ENCODE measurements around the gene ZC3H14. TPM values are rescaled to one million over a fixed set of nuclear protein-coding genes. Genes with fewer than 3 reads are reported as not detected.

ZC3H14 gene
- total and polyA plus RNA-seq, 12 donors = 24.5 to 49.4 (median 38.0) TPM

GRCh38 chr14:88553886-88554456, 8.9 kb upstream of the ZC3H14 start:
- Histone ChIP-seq H3K27ac (peak overlapping the region; percentile 86 to 95 (median 92)), H3K9me3 (no peaks in the 10 kb centered on the region), H3K4me3 (peak overlapping the region; percentile 56 to 90 (median 78)), H3K4me1 (peaks cover 3 to 61% (median 45%) of the 10 kb centered on the region in 9 donors), H3K36me3 (peaks cover 0 to 16% (median 0%) of the 10 kb centered on the region in 9 donors), H3K27me3 (peaks cover 0 to 62% (median 0%) of the 10 kb centered on the region in 7 donors)
- DNase-seq (no peak), ATAC-seq (no peak)
- intact Hi-C loops (cut with DNase I) = loop anchor here in 3 of 10 donors (2.0 to 10.0 kb wide), 3 partner anchors 61 to 169 kb away; partner anchors contain the start of gene SPATA7 (in 2 of the 3)
- TF ChIP-seq CTCF (IDR thresholded peaks at IDR 0.05) = no peak
- WGBS, 2 donors = 1 to 2% methylated on average over 19 of the region's 19 CpGs

- DNase-seq (peak; percentile 83 to 84), ATAC-seq (peak; percentile 85 to 92 (median 90))
- 1% methylated on average over 90 to 103 of the region's 103 CpGs for WGBS, 2 donors
- peaks cover 3 to 56% (median 45%) of the 10 kb centered on the region in 9 donors for H3K4me1 ChIP-seq
- peak within 1 kb of the TSS; percentile 86 to 95 (median 92) for H3K27ac ChIP-seq
- intact Hi-C loops (cut with DNase I) = loop anchor here in 3 of 10 donors (5.0 to 10.0 kb wide), 2 partner anchors 62 to 170 kb away; partner anchors contain the start of gene SPATA7 (in 2 of the 3)
- H3K27me3 ChIP-seq = peaks cover 0 to 62% (median 0%) of the 10 kb centered on the region in 7 donors
- H3K9me3 ChIP-seq = no peaks in the 10 kb centered on the region
- peak within 1 kb of the TSS; percentile 56 to 90 (median 78) for H3K4me3 ChIP-seq
- peak in 2 of 9 donors; percentile 20 to 27 for TF ChIP-seq CTCF (IDR thresholded peaks at IDR 0.05)
- H3K36me3 ChIP-seq = peaks cover 0 to 9% (median 0%) of the 10 kb centered on the region in 9 donors
Measured at GRCh38 chr14:88554457-88555286, 8.2 kb upstream of the ZC3H14 start, which contains the start of gene PTPN21. TSS of gene PTPN21 (minus strand) at chr14:88555007. CDS start at chr14:88550417, 4,590 bp downstream.

GRCh38 chr14:88556581-88556980, 6.3 kb upstream of the ZC3H14 start:
- intact Hi-C loops (cut with DNase I) = loop anchor here in 2 of 10 donors (10.0 kb wide), 1 partner anchor 172 kb away; the partner anchor contains the start of gene SPATA7 (in 2 of the 2)
- WGBS, 2 donors = 28 to 30% methylated on average over 3 of the region's 3 CpGs
- H3K9me3 ChIP-seq = no peaks in the 10 kb centered on the region

More at GRCh38 chr14:88556581-88556980, 6.3 kb upstream of the ZC3H14 start:
- ATAC-seq = no peak
- no peak for DNase-seq
- Histone ChIP-seq H3K36me3 (no peaks in the 10 kb centered on the region), H3K4me1 (peaks cover 3 to 44% (median 32%) of the 10 kb centered on the region in 9 donors), H3K4me3 (no peak overlapping the region), H3K27ac (peak overlapping the region in 5 of 10 donors; percentile 17 to 92 (median 28)), H3K27me3 (peaks cover 0 to 55% (median 0%) of the 10 kb centered on the region in 7 donors)
- no peak for TF ChIP-seq CTCF (IDR thresholded peaks at IDR 0.05)
